Measurements from ENCODE around the gene CFAP20DC.

Gene CFAP20DC

DNA sequence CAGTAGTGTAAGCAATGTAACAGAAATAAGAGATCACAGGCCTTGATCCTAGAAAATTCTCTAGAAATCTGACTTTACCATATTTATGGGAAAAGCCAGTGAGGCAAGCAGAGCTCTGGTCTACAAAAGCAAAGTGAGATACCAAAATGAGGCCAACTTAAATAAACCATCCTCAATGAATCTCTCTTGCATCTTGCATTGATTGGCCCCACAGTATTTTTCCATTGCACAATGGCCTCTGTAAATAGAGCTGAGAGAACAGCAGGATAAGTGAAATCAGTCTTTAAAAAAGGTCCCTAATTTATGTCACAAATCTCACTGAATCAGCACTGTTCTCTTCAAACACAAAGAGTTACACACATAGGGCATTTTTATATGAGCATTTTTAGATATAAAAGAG lies 8.9 kb downstream of the CFAP20DC start:
- TF ChIP-seq, protein P1, sequence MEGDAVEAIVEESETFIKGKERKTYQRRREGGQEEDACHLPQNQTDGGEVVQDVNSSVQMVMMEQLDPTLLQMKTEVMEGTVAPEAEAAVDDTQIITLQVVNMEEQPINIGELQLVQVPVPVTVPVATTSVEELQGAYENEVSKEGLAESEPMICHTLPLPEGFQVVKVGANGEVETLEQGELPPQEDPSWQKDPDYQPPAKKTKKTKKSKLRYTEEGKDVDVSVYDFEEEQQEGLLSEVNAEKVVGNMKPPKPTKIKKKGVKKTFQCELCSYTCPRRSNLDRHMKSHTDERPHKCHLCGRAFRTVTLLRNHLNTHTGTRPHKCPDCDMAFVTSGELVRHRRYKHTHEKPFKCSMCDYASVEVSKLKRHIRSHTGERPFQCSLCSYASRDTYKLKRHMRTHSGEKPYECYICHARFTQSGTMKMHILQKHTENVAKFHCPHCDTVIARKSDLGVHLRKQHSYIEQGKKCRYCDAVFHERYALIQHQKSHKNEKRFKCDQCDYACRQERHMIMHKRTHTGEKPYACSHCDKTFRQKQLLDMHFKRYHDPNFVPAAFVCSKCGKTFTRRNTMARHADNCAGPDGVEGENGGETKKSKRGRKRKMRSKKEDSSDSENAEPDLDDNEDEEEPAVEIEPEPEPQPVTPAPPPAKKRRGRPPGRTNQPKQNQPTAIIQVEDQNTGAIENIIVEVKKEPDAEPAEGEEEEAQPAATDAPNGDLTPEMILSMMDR (IDR thresholded peaks at IDR 0.05; ENCODE audit: low read depth, low read length, missing control alignments), result no peak
- no peak for DNase-seq (ENCODE audit: extremely low read depth, low read depth)
- no peak overlapping the region for H3K4me3 ChIP-seq (replicated peaks; ENCODE audit: low read depth, low read length)

DNA sequence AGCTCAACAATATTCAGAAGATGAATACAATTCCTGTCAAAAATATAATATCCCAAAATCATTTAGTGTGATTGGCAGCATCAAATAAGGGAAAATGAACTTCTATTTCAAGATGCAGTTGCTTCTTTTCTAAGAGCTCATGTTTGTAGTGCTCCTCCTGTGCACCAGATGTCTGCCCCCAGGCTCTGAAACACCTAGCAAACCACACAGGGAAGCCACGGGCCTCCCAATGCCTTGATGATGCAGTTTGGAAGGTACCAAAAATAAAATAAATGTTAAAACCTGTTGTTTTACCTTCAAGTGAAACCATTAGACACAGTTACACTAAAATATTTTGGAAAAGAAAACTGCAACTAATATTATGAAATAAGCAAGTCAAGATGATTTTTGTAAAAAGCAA lies 22.2 kb downstream of the CFAP20DC start:
- H3K4me3 ChIP-seq (replicated peaks; ENCODE audit: low read depth, low read length), result no peak overlapping the region
- no peak for DNase-seq (ENCODE audit: extremely low read depth, low read depth)
- TF ChIP-seq, protein P1 (IDR thresholded peaks at IDR 0.05; ENCODE audit: low read depth, low read length, missing control alignments), result no peak

DNA sequence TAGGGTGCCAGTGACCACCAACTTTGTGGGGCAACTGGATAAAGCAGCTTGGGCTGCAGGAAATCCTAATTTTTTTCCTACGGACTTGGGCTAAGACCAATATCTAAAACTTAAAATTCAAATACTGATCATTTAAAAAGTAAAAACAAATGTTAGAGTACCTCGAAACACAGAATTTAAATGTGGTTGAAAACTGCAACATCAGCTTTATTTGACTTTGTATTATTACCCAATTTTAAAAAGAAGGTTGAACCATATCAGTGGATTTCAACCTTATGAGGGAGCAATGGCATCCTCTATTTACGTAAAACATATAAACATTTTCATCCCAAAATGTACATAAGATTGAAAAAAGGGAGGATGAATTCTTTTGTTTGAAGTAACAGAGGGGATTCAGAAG lies 26.2 kb downstream of the CFAP20DC start:
- no peak overlapping the region for H3K4me3 ChIP-seq (replicated peaks; ENCODE audit: low read depth, low read length)
- TF ChIP-seq, protein P1 (IDR thresholded peaks at IDR 0.05; ENCODE audit: low read depth, low read length, missing control alignments), result no peak
- no peak for DNase-seq (ENCODE audit: extremely low read depth, low read depth)

DNA sequence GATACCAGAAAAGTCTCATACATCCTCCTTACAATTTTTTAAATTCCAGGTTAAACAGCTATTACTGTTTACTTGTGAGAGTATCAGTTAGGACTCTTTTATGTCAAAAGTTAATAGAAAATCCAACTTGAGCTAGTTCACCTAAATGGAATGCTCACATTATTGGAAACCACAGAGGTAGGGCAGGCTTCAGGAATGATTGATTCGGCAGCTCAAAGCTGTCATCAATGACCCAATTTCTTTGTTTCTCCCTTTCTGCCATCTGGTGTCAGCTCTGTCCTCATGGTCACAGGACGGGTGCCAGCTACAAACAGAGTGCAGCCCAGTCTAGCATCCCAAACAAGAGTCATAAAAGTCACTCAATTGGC lies 32.2 kb downstream of the CFAP20DC start:
- no peak for DNase-seq (ENCODE audit: extremely low read depth, low read depth)
- H3K4me3 ChIP-seq (replicated peaks; ENCODE audit: low read depth, low read length), result no peak overlapping the region
- TF ChIP-seq, protein P1 (IDR thresholded peaks at IDR 0.05; ENCODE audit: low read depth, low read length, missing control alignments), result no peak

DNA sequence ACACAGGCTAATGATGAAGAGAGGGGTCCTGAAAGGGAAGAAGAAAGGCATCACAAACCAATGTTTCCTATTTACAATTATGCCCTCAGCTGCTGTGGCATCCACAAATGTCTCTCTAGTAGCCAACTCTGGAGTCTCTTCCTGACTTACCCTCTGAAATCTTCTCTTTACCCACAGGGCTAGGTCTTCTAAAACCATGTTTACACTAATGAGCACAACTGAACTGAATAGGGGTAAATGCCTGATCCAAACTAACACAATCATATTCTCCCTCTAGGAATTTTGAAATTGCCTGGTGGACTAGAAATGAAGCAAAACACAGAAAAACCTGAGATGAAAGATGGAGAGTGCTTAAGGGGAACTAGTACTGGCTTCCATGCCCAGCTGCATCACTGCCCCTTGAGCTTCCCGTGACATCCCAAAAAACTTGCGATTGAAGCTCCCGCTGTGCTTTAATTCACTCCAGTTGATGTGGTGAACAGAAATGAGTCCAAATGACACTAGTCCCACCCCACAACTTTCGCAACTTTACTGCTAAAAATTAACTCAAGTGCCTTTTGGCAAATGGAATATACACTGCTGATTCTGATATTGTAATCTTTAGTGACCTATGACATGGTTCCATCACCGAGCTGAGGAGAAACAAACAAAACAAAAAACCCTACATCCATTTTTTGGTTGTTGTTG lies 32.8 kb downstream of the CFAP20DC start:
- TF ChIP-seq, protein P1 (IDR thresholded peaks at IDR 0.05; ENCODE audit: low read depth, low read length, missing control alignments), result no peak
- no peak overlapping the region for H3K4me3 ChIP-seq (replicated peaks; ENCODE audit: low read depth, low read length)
- DNase-seq (ENCODE audit: extremely low read depth, low read depth), result no peak

DNA sequence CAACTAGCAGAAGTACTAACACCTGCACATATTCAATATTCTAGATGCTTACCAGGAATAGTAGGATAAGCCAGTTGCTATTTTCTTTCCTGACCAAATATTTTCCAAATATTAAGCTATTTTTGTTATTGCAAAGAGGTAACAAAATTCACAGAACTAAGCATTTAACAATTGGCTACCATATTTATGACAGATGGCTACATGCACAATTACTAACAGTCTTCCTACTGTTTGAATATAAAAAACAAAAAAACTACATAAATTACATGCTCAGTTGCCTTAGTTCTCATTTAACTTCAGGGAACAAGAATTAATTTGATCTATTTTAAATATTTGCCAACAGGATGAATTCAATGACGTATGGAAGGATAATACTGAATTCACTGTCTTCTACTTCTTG lies 36.2 kb downstream of the CFAP20DC start:
- H3K4me3 ChIP-seq (replicated peaks; ENCODE audit: low read depth, low read length), result no peak overlapping the region
- DNase-seq (ENCODE audit: extremely low read depth, low read depth), result no peak
- TF ChIP-seq, protein P1 (IDR thresholded peaks at IDR 0.05; ENCODE audit: low read depth, low read length, missing control alignments), result no peak
